Anterior cingulate cortex (tissue), 58 donors: ENCODE measurements around the gene PAWR.
"Not testable (repeated sequence)": the region's sequence is repeated elsewhere in the genome, so short reads cannot be mapped to it uniquely, and the experiment has no call there.

ENCODE experiments used
- DNase-seq, 58 donors: peaks; one replicate each; lab custom pipeline; 2025; lab: John Stamatoyannopoulos, UW

PAWR gene

GRCh38 chr12:79687711-79688260 lies 3.0 kb downstream of the PAWR start:
- no peak for DNase-seq

- DNase-seq = no peak
Observed at GRCh38 chr12:79686171-79686570, 4.6 kb downstream of the PAWR start.

- no peak for DNase-seq
Observed at GRCh38 chr12:79685068-79685467, 5.7 kb downstream of the PAWR start.

- not testable (repeated sequence) for DNase-seq
Observed at GRCh38 chr12:79684338-79684737, 6.4 kb downstream of the PAWR start.

- DNase-seq = no peak
Observed at GRCh38 chr12:79682593-79682992, 8.2 kb downstream of the PAWR start.

GRCh38 chr12:79681008-79681590 lies 9.7 kb downstream of the PAWR start:
- DNase-seq = no peak

GRCh38 chr12:79680051-79680450 lies 10.7 kb downstream of the PAWR start:
- DNase-seq = no peak

- DNase-seq = no peak
Observed at GRCh38 chr12:79678306-79678705, 12.5 kb downstream of the PAWR start.

GRCh38 chr12:79677672-79678071 lies 13.1 kb downstream of the PAWR start:
- no peak for DNase-seq

GRCh38 chr12:79676579-79676978 lies 14.2 kb downstream of the PAWR start:
- no peak for DNase-seq

- DNase-seq = no peak
Observed at GRCh38 chr12:79674629-79675028, 16.1 kb downstream of the PAWR start.

- no peak for DNase-seq
Observed at GRCh38 chr12:79673354-79673753, 17.4 kb downstream of the PAWR start.

- DNase-seq = no peak
Observed at GRCh38 chr12:79668113-79668512, 22.7 kb downstream of the PAWR start.

GRCh38 chr12:79665212-79665887 lies 25.4 kb downstream of the PAWR start:
- no peak for DNase-seq

GRCh38 chr12:79664518-79664917 lies 26.2 kb downstream of the PAWR start:
- no peak for DNase-seq

- DNase-seq = no peak
Observed at GRCh38 chr12:79662046-79662811, 28.5 kb downstream of the PAWR start.

- no peak for DNase-seq
Observed at GRCh38 chr12:79661629-79662028, 29.1 kb downstream of the PAWR start.

GRCh38 chr12:79659961-79660431 lies 30.8 kb downstream of the PAWR start:
- DNase-seq = no peak

- DNase-seq = no peak
Observed at GRCh38 chr12:79658221-79658620, 32.5 kb downstream of the PAWR start.

- no peak for DNase-seq
Observed at GRCh38 chr12:79657136-79657535, 33.6 kb downstream of the PAWR start.

GRCh38 chr12:79655036-79655435 lies 35.7 kb downstream of the PAWR start:
- DNase-seq = no peak
